Fibroblast of lung (primary cell): ENCODE data around the gene NUDT8. TPM values are rescaled to one million over a fixed set of nuclear protein-coding genes. Genes with fewer than 3 reads are reported as not detected.
"Not testable (repeated sequence)": the region's sequence is repeated elsewhere in the genome, so short reads cannot be mapped to it uniquely, and the experiment has no call there.

Experiments used
- DNase-seq, 2 donors: peaks; one replicate each; pipeline versions ENCODE4 v3.0.0 to v3.0.0-alpha.2; 2010; ENCODE audit warnings: low read depth in 2 of 2
- H2AFZ ChIP-seq: 2 replicates; pipeline ENCODE4 v1.5.1; 2012; ENCODE audit warnings: low read length, control low read depth, inconsistent platforms
- H3K27ac ChIP-seq: 2 replicates; pipeline ENCODE4 v1.5.1; 2011; ENCODE audit warnings: low read length, control low read depth; ENCODE audit not compliant: insufficient read depth
- H3K27me3 ChIP-seq: 2 replicates; pipeline ENCODE4 v1.5.1; 2011; ENCODE audit warnings: mild to moderate bottlenecking, low read length; ENCODE audit not compliant: control insufficient read depth, insufficient read depth
- H3K36me3 ChIP-seq: 2 replicates; pipeline ENCODE4 v1.5.1; 2011; ENCODE audit warnings: low read length; ENCODE audit not compliant: control insufficient read depth, insufficient read depth
- H3K4me1 ChIP-seq: 2 replicates; pipeline ENCODE4 v1.5.1; 2011; ENCODE audit warnings: low read length; ENCODE audit not compliant: control insufficient read depth, insufficient read depth; ENCODE audit errors: extremely low read depth
- H3K4me2 ChIP-seq: 2 replicates; pipeline ENCODE4 v1.5.1; 2011; ENCODE audit warnings: low read length, control low read depth; ENCODE audit not compliant: insufficient read depth; ENCODE audit errors: extremely low read depth
- H3K4me3 ChIP-seq, 4 experiments: fragments of 200-600 bp in 1 of 4; sonication (generic) in 1 of 4; replicated peaks in 1 of 4; 2 replicates each; pipeline ENCODE4 v1.5.1; 2011 to 2016; ENCODE audit warnings: low read length in 4 of 4, low read depth in 3 of 4, mild to moderate bottlenecking in 3 of 4, control low read depth in 2 of 4, inconsistent platforms in 1 of 4, mixed read lengths in 1 of 4; ENCODE audit not compliant: insufficient read depth in 1 of 4; ENCODE audit errors: control extremely low read depth in 1 of 4
- H3K79me2 ChIP-seq: 2 replicates; pipeline ENCODE4 v1.5.1; 2012; ENCODE audit warnings: mild to moderate bottlenecking, low read length, inconsistent platforms; ENCODE audit not compliant: control insufficient read depth, insufficient read depth
- H3K9ac ChIP-seq: 2 replicates; pipeline ENCODE4 v1.5.1; 2011; ENCODE audit warnings: mild to moderate bottlenecking, low read length, control low read depth; ENCODE audit not compliant: insufficient read depth
- H3K9me3 ChIP-seq: 2 replicates; pipeline ENCODE4 v1.5.1; 2012; ENCODE audit warnings: low read depth, low read length; ENCODE audit not compliant: control insufficient read depth, insufficient read depth
- H4K20me1 ChIP-seq: 2 replicates; pipeline ENCODE4 v1.5.1; 2011; ENCODE audit warnings: low read length; ENCODE audit not compliant: control insufficient read depth, insufficient read depth; ENCODE audit errors: extremely low read depth
- EZH2 ChIP-seq: IDR thresholded peaks from 2 replicates; pipeline ENCODE4 v1.5.1; 2012; ENCODE audit warnings: low read length, control low read depth, mild to moderate bottlenecking; ENCODE audit errors: missing control alignments
- polyA plus RNA-seq, 2 donors: library from polyadenylated mRNA; depleted of rRNA in 1 of 2; stranded (reverse) in 1 of 2; unstranded in 1 of 2; fragments of >200 nt; gene quantifications; 2 replicates each; pipeline ENCODE4 v1.2.1, GENCODE V29; 2011 to 2012; ENCODE audit warnings: missing spikeins in 1 of 2
- total RNA-seq: library from RNA; depleted of rRNA; stranded (reverse); fragments of >200 nt; gene quantifications from 2 replicates; pipeline ENCODE4 v1.2.1, GENCODE V29; 2014
- TF ChIP-seq, protein P1 (sequence below), 2 donors: IDR thresholded peaks in 1 of 2; conservative IDR thresholded peaks in 1 of 2; 1 replicate in 1 of 2; 2 replicates in 1 of 2; pipeline ENCODE4 v1.5.1; 2011 to 2012; ENCODE audit warnings: low read length in 2 of 2, control low read depth in 1 of 2, inconsistent platforms in 1 of 2, low read depth in 1 of 2, mild to moderate bottlenecking in 1 of 2

NUDT8 gene
- total and polyA plus RNA-seq, 2 donors (not counting 1 experiment from before 2014, with no cell fraction given): 0.90 to 5.0 TPM

DNA sequence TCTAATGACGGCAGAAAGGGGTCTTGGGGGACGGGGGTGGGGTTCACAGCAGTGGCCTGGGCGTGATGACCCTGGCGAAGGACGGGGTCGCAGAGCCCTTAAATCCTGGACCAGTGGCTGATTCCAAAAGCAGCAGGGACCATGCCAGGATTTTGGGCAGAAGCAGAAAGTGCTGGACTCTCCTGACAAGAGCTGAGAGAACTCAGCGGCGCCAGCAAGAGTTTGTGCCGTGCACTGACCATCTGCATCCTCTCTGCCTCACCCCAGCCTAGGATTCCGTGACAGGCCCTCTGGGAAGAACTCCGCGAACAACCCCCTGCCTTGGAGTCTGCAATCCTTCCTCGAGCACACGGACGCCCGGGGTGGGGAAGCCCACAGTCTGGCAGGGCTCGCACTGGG is 23.6 kb downstream of the NUDT8 start:
- peak in 1 of 2 donors; percentile 47 for DNase-seq
- peaks cover 12% of the 10 kb centered on the region for H3K4me1 ChIP-seq
- H4K20me1 ChIP-seq: no peaks in the 10 kb centered on the region
- no peaks in the 10 kb centered on the region for H3K27me3 ChIP-seq
- H3K79me2 ChIP-seq: peaks cover 9% of the 10 kb centered on the region
- TF ChIP-seq EZH2: no peak
- no peaks in the 10 kb centered on the region for H3K9me3 ChIP-seq
- peak overlapping the region; percentile 96 for H3K9ac ChIP-seq
- H3K27ac ChIP-seq: peak overlapping the region; percentile 90
- H3K4me2 ChIP-seq: peak overlapping the region; percentile 82
- H2AFZ ChIP-seq: peak overlapping the region; percentile 83
- peaks cover 10% of the 10 kb centered on the region for H3K36me3 ChIP-seq
- peak overlapping the region; percentile 85 to 100 (median 96) for H3K4me3 ChIP-seq

DNA sequence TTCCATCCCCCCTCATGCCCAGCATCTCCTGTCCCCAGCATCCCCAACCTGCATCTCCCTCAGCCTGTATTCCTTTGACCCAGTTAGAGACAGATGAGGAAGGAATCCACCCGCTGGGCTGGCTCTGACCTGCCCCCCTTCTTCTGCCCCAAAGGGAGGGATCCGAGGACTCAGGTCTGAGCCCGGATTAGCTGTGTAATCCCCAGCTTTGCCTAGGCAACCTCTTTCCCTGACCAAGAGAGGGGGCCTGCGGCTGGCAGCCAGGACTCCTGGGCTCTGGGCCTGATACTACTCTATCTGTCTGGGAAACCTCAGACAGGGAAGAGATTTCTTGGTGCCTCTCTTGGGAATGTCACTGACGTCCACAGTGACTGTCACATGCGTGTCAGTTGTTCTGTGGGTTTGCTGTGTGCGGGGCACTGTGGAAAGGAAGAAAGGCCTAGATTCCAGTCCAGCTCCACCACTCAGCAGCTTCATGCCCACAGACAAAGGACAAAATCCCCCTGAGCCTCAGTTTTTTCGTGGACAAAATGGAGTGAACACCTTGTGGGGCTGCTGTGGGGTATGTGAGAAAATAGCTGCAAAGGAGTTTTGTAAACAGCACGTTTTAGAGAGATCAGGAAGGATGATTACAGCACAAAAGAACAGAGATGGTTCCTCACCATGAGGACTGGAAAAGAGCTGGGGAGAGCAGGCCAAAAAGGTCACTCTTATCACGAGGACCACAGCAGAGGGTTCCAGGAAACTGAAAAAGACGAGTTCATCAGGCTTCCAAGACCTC is 24.3 kb downstream of the NUDT8 start:
- peaks cover 12% of the 10 kb centered on the region for H3K4me1 ChIP-seq
- no peak overlapping the region for H3K9ac ChIP-seq
- H3K36me3 ChIP-seq: peaks cover 10% of the 10 kb centered on the region
- TF ChIP-seq EZH2: no peak
- TF ChIP-seq, protein P1, sequence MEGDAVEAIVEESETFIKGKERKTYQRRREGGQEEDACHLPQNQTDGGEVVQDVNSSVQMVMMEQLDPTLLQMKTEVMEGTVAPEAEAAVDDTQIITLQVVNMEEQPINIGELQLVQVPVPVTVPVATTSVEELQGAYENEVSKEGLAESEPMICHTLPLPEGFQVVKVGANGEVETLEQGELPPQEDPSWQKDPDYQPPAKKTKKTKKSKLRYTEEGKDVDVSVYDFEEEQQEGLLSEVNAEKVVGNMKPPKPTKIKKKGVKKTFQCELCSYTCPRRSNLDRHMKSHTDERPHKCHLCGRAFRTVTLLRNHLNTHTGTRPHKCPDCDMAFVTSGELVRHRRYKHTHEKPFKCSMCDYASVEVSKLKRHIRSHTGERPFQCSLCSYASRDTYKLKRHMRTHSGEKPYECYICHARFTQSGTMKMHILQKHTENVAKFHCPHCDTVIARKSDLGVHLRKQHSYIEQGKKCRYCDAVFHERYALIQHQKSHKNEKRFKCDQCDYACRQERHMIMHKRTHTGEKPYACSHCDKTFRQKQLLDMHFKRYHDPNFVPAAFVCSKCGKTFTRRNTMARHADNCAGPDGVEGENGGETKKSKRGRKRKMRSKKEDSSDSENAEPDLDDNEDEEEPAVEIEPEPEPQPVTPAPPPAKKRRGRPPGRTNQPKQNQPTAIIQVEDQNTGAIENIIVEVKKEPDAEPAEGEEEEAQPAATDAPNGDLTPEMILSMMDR (conservative IDR thresholded peaks at IDR 0.05 in 1 of 2, IDR thresholded peaks at IDR 0.05 in 1 of 2; ENCODE audit: low read depth in 1 of 2, low read length in 2 of 2): no peak
- no peaks in the 10 kb centered on the region for H3K9me3 ChIP-seq
- peak overlapping the region; percentile 64 for H2AFZ ChIP-seq
- H3K4me3 ChIP-seq: no peak overlapping the region
- no peak overlapping the region for H3K4me2 ChIP-seq
- peaks cover 9% of the 10 kb centered on the region for H3K79me2 ChIP-seq
- H3K27ac ChIP-seq: no peak overlapping the region
- no peaks in the 10 kb centered on the region for H3K27me3 ChIP-seq
- no peaks in the 10 kb centered on the region for H4K20me1 ChIP-seq
- DNase-seq: no peak

DNA sequence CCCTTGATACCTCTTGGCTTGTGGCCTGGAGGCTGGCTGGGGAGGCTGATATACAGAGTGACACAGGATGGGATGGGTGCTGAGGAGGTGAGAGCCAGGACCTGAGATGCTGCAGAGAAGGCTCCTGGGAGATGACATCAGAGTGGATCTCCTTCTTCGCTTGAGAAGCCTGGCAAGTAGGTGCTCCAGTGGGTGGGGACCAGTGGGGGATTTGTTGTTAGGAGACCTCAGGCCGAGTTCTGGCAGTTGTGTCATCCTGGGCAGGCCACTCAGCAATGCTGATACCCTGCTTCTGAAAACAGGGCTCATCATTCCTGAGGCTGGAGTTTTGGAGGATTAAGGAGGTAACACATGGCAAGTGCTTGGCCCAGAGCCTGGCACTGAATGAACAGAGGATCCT is 24.9 kb downstream of the NUDT8 start:
- Histone ChIP-seq H3K27me3 (no peaks in the 10 kb centered on the region), H3K9ac (no peak overlapping the region), H3K79me2 (peaks cover 9% of the 10 kb centered on the region), H3K4me2 (no peak overlapping the region), H4K20me1 (no peaks in the 10 kb centered on the region), H3K27ac (no peak overlapping the region), H3K4me3 (no peak overlapping the region), H3K9me3 (no peaks in the 10 kb centered on the region), H3K4me1 (peaks cover 12% of the 10 kb centered on the region), H3K36me3 (peaks cover 8% of the 10 kb centered on the region), H2AFZ (no peak overlapping the region)
- DNase-seq: no peak
- TF ChIP-seq EZH2: no peak
- TF ChIP-seq, protein P1 (conservative IDR thresholded peaks at IDR 0.05 in 1 of 2, IDR thresholded peaks at IDR 0.05 in 1 of 2; ENCODE audit: low read depth in 1 of 2, low read length in 2 of 2): no peak

DNA sequence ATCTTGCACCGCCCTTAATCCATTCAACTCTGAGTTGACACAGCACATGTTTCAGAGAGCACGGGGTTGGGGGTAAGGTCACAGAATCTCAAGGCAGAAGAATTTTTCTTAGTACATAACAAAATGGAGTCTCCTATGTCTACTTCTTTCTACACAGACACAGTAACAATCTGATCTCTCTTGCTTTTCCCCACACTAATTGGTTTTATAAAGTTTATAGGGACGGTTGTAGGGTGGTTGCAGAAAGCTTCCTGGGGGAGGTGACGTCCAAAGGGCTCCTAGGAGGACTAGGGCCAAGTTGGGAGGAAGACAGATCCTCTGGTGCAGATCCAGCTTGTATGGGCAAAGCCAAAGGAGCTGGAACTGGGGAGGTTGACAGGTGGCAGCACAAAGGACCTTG is 25.6 kb downstream of the NUDT8 start:
- not testable (repeated sequence) for H3K4me2 ChIP-seq, DNase-seq, H4K20me1 ChIP-seq, H3K9ac ChIP-seq, H3K27me3 ChIP-seq, H3K36me3 ChIP-seq, H3K27ac ChIP-seq, H3K79me2 ChIP-seq, H3K9me3 ChIP-seq, H2AFZ ChIP-seq, H3K4me3 ChIP-seq
- H3K4me1 ChIP-seq: peaks cover 12% of the 10 kb centered on the region
